GM12864 (cell line): Measurements from ENCODE around the gene MICALL1.
"Not testable (repeated sequence)": the region's sequence is repeated elsewhere in the genome, so short reads cannot be mapped to it uniquely, and the experiment has no call there.

Experiments used
- DNase-seq: peaks from one replicate; pipeline ENCODE4 v3.0.0-alpha.2; 2011; ENCODE audit warnings: low read depth
- H3K4me3 ChIP-seq: 2 replicates; pipeline ENCODE4 v1.5.1; 2011; ENCODE audit warnings: mild to moderate bottlenecking, low read depth, low read length, control low read depth
- TF ChIP-seq, protein P1 (sequence below): IDR thresholded peaks from 2 replicates; pipeline ENCODE4 v1.5.1; 2011; ENCODE audit warnings: low read depth, mild to moderate bottlenecking, moderate library complexity, low read length, control low read depth, inconsistent platforms; ENCODE audit errors: missing control alignments

MICALL1 gene

GRCh38 chr22:37951305-37951704, 45.2 kb downstream of the MICALL1 start:
- DNase-seq, result no peak
- H3K4me3 ChIP-seq, result no peak overlapping the region
- TF ChIP-seq, protein P1, sequence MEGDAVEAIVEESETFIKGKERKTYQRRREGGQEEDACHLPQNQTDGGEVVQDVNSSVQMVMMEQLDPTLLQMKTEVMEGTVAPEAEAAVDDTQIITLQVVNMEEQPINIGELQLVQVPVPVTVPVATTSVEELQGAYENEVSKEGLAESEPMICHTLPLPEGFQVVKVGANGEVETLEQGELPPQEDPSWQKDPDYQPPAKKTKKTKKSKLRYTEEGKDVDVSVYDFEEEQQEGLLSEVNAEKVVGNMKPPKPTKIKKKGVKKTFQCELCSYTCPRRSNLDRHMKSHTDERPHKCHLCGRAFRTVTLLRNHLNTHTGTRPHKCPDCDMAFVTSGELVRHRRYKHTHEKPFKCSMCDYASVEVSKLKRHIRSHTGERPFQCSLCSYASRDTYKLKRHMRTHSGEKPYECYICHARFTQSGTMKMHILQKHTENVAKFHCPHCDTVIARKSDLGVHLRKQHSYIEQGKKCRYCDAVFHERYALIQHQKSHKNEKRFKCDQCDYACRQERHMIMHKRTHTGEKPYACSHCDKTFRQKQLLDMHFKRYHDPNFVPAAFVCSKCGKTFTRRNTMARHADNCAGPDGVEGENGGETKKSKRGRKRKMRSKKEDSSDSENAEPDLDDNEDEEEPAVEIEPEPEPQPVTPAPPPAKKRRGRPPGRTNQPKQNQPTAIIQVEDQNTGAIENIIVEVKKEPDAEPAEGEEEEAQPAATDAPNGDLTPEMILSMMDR, result no peak

- not testable (repeated sequence) for DNase-seq
- H3K4me3 ChIP-seq, result peak overlapping the region; percentile 81
These were observed 46.5 kb downstream of the MICALL1 start for GRCh38 chr22:37952629-37953028.

DNA sequence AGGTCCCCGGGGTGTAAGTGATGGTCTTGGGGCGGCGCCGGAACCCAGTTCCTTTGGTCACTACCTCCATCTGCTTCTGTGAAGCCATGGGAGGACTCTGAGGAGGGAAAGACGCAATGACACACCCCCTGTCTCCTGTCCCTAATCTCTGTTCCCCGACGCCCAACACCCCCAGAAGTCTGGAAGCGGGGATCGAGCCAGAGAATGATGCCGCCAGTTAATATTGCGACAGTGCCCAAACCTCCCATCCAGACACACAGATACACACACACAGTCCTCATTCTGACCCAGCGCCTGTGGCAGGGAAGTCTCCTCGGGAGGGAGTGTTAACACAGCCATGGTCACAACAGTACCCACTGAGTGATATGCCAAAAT, 47.0 kb downstream of the MICALL1 start:
- TF ChIP-seq, protein P1, result no peak
- DNase-seq, result no peak
- peak overlapping the region; percentile 81 for H3K4me3 ChIP-seq

- TF ChIP-seq, protein P1, result no peak
- H3K4me3 ChIP-seq, result peak within 1 kb of the TSS; percentile 81
- peak; percentile 86 for DNase-seq
These were observed 47.5 kb downstream of the MICALL1 start, which contains the start of the genes C22orf23 and POLR2F for GRCh38 chr22:37953437-37954179. TSS of gene C22orf23 (minus strand) at chr22:37953601. CDS start at chr22:37953149, 452 bp downstream. TSS of gene POLR2F (plus strand) at chr22:37953699. CDS start at chr22:37953788, 89 bp downstream.

- TF ChIP-seq, protein P1, result no peak
- peak overlapping the region; percentile 81; the same call in 1 of the 2 replicates for H3K4me3 ChIP-seq
- no peak for DNase-seq
These were observed 48.6 kb downstream of the MICALL1 start for GRCh38 chr22:37954686-37955085.

GRCh38 chr22:37955825-37956397, 49.8 kb downstream of the MICALL1 start:
- not testable (repeated sequence) for DNase-seq, H3K4me3 ChIP-seq

GRCh38 chr22:37957232-37957631, 51.1 kb downstream of the MICALL1 start:
- DNase-seq, result no peak
- TF ChIP-seq, protein P1, result no peak
- H3K4me3 ChIP-seq, result no peak overlapping the region
